SK-N-SH (cell line): ENCODE measurements around the gene IL1R1.

ENCODE experiments used
- CHD2 ChIP-seq: fragments of 150-350 bp; IDR thresholded peaks from 2 replicates; pipeline ENCODE4 v1.6.1; 2018; ENCODE audit warnings: low read length; ENCODE audit not compliant: partially characterized antibody
- CTCF ChIP-seq: fragments of 200-600 bp; sonication (generic); IDR thresholded peaks from 2 replicates; pipeline ENCODE4 v1.6.1; 2017; ENCODE audit warnings: antibody characterized with exemption, mild to moderate bottlenecking, moderate library complexity
- ELF1 ChIP-seq: IDR thresholded peaks from 2 replicates; pipeline ENCODE4 v1.4.0; 2012
- EP300 ChIP-seq, 2 experiments: IDR thresholded peaks; 2 replicates each; pipeline versions ENCODE4 v1.4.0 to v1.6.1; 2012; ENCODE audit warnings: borderline replicate concordance in 1 of 2, low read depth in 1 of 2, low read length in 1 of 2
- EZH2phosphoT487 ChIP-seq: fragments of 200-600 bp; sonication (generic); IDR thresholded peaks from 2 replicates; pipeline ENCODE4 v1.6.1; 2017; ENCODE audit warnings: low read depth, mixed run types, mild to moderate bottlenecking, antibody characterized with exemption, moderate library complexity, borderline replicate concordance
- JUND ChIP-seq: IDR thresholded peaks from 2 replicates; pipeline ENCODE4 v1.4.0; 2012
- MAX ChIP-seq: IDR thresholded peaks from 2 replicates; pipeline ENCODE4 v1.4.0; 2012; ENCODE audit warnings: low read depth
- MEF2A ChIP-seq: IDR thresholded peaks from 2 replicates; pipeline ENCODE4 v1.4.0; 2012; ENCODE audit warnings: low read depth, borderline replicate concordance
- RAD21 ChIP-seq: IDR thresholded peaks from 2 replicates; pipeline ENCODE4 v1.6.1; 2012; ENCODE audit warnings: mild to moderate bottlenecking, low read length
- REST ChIP-seq: IDR thresholded peaks from 2 replicates; pipeline ENCODE4 v1.6.1; 2012; ENCODE audit warnings: mild to moderate bottlenecking, low read depth, low read length, moderate library complexity
- RXRA ChIP-seq: IDR thresholded peaks from 2 replicates; pipeline ENCODE4 v1.4.0; 2012; ENCODE audit warnings: low read depth, mild to moderate bottlenecking, borderline replicate concordance
- TCF12 ChIP-seq: IDR thresholded peaks from 2 replicates; pipeline ENCODE4 v1.4.0; 2012
- USF1 ChIP-seq: IDR thresholded peaks from 2 replicates; pipeline ENCODE4 v1.4.0; 2012; ENCODE audit warnings: low read depth, borderline replicate concordance
- USF2 ChIP-seq: fragments of 150-350 bp; IDR thresholded peaks from 2 replicates; pipeline ENCODE4 v1.6.1; 2017; ENCODE audit warnings: antibody characterized with exemption, low read length, low read depth, borderline replicate concordance

- TF ChIP-seq RAD21 (no peak), MEF2A (no peak), CTCF (no peak), JUND (no peak), EP300 (IDR thresholded peaks at IDR 0.05; ENCODE audit: borderline replicate concordance in 1 of 2, low read depth in 1 of 2, low read length in 1 of 2) (no peak), EZH2phosphoT487 (no peak), TCF12 (no peak), REST (no peak), CHD2 (no peak), USF2 (no peak), USF1 (no peak), ELF1 (no peak), RXRA (no peak), MAX (no peak)
These were observed 35.4 kb downstream of the IL1R1 start for GRCh38 chr2:102177814-102178478.
